GM12878 (cell line): ENCODE data around the gene PIP4K2B. TPM values are rescaled to one million over a fixed set of nuclear protein-coding genes. Genes with fewer than 3 reads are reported as not detected.

ENCODE experiments used
- ATAC-seq: fragments of 200-7000 bp; cut with Tn5 transposase; 3 replicates; pipeline ENCODE4 v1.9.1; 2020; ENCODE audit warnings: mild to moderate bottlenecking, moderate library complexity
- BruUV-seq: library from RNA; stranded (reverse); fragments of 400-500 nt; replicated peaks from 2 replicates; lab custom pipeline; 2021; lab: Mats Ljungman, UMichigan
- CTCF ChIA-PET: fragments of 300-600 bp; sonication (Branson Sonifier 250); formaldehyde crosslinking; extraction: SDS; loops from one replicate; lab custom pipeline; 2021; ENCODE audit warnings: inconsistent platforms; lab: Yijun Ruan, JAX
- POLR2A ChIA-PET: fragments of 350-600 bp; formaldehyde crosslinking; extraction: SDS; loops from one replicate; lab custom pipeline; 2021; ENCODE audit warnings: inconsistent platforms; lab: Charles Lee
- RAD21 ChIA-PET: fragments of 300-600 bp; sonication (Branson Sonifier 250); formaldehyde crosslinking; loops from one replicate; lab custom pipeline; 2023; ENCODE audit warnings: antibody characterized with exemption; ENCODE audit not compliant: unreplicated experiment; lab: Charles Lee
- SMC1A ChIA-PET: fragments of 300-600 bp; sonication (Branson Sonifier 250); formaldehyde crosslinking; loops from one replicate; lab custom pipeline; 2023; ENCODE audit not compliant: unreplicated experiment, uncharacterized antibody; lab: Charles Lee
- DNase-seq: peaks from one replicate; pipeline ENCODE4 v3.0.0-alpha.2; 2011; ENCODE audit warnings: low read depth, low spot score
- FAIRE-seq: peaks from 3 replicates; lab custom pipeline; 2011; peaks lifted over from hg19 to GRCh38; lab: Jason Lieb, UNC
- H2AFZ ChIP-seq: 2 replicates; pipeline ENCODE4 v1.6.0; 2011; ENCODE audit warnings: low read depth, low read length, control low read depth; ENCODE audit not compliant: control insufficient read depth
- H3K27ac ChIP-seq: 2 replicates; pipeline ENCODE4 v1.5.1; 2011; ENCODE audit warnings: control low read depth; ENCODE audit not compliant: control insufficient read depth, insufficient read depth
- H3K27me3 ChIP-seq, 2 experiments: replicated peaks in 1 of 2; 2 replicates each; pipeline versions ENCODE4 v1.6.0 to v1.6.1; 2011; ENCODE audit warnings: low read length in 1 of 2; ENCODE audit not compliant: control insufficient read depth in 2 of 2, insufficient read depth in 2 of 2
- H3K36me3 ChIP-seq, 2 experiments: 2 replicates each; pipeline ENCODE4 v1.5.1; 2011; ENCODE audit warnings: low read length in 1 of 2; ENCODE audit not compliant: control insufficient read depth in 2 of 2, insufficient read depth in 2 of 2
- H3K4me1 ChIP-seq: 2 replicates; pipeline ENCODE4 v1.6.1; 2011; ENCODE audit warnings: mild to moderate bottlenecking, low read length, moderate library complexity, mixed read lengths; ENCODE audit not compliant: control insufficient read depth, insufficient read depth
- H3K4me2 ChIP-seq: 2 replicates; pipeline ENCODE4 v1.6.0; 2011; ENCODE audit warnings: control low read depth; ENCODE audit not compliant: control insufficient read depth, insufficient read depth
- H3K4me3 ChIP-seq: fragments of 200-600 bp; sonication (generic); 2 replicates; pipeline ENCODE4 v1.5.1; 2016
- H3K79me2 ChIP-seq: 2 replicates; pipeline ENCODE4 v1.6.0; 2011; ENCODE audit warnings: low read length; ENCODE audit not compliant: control insufficient read depth, insufficient read depth
- H3K9ac ChIP-seq: 2 replicates; pipeline ENCODE4 v1.8.0; 2011; ENCODE audit warnings: low read length, control low read depth, mixed read lengths; ENCODE audit not compliant: control insufficient read depth, insufficient read depth
- H3K9me3 ChIP-seq: replicated peaks from 3 replicates; pipeline ENCODE4 v1.5.1; 2011; ENCODE audit warnings: mild to moderate bottlenecking, low read length; ENCODE audit not compliant: control insufficient read depth, insufficient read depth
- H4K20me1 ChIP-seq: 2 replicates; pipeline ENCODE4 v1.6.0; 2011; ENCODE audit not compliant: control insufficient read depth, insufficient read depth
- CHD1 ChIP-seq: IDR thresholded peaks from 2 replicates; pipeline ENCODE4 v1.6.1; 2012; ENCODE audit warnings: low read depth, low read length, improper control_type of control experiment
- ELK1 ChIP-seq: IDR thresholded peaks from 2 replicates; pipeline ENCODE4 v1.6.1; 2012; ENCODE audit warnings: low read depth, low read length, improper control_type of control experiment
- EP300 ChIP-seq, 2 experiments: fragments of 150-350 bp in 1 of 2; IDR thresholded peaks; 2 replicates each; pipeline ENCODE4 v1.6.1; 2011 to 2012; ENCODE audit warnings: low read depth in 2 of 2, low read length in 2 of 2, borderline replicate concordance in 1 of 2, improper control_type of control experiment in 1 of 2, inconsistent platforms in 1 of 2; ENCODE audit not compliant: control insufficient read depth in 1 of 2
- KLF5 ChIP-seq: fragments of 450-650 bp; IDR thresholded peaks from 2 replicates; pipeline ENCODE4 v1.6.1; 2014; ENCODE audit warnings: mild to moderate bottlenecking; ENCODE audit not compliant: partially characterized antibody
- SUZ12 ChIP-seq: fragments of 200-600 bp; sonication (generic); IDR thresholded peaks from one replicate; pipeline ENCODE4 v1.6.1; 2018; ENCODE audit warnings: antibody characterized with exemption, mild to moderate bottlenecking; ENCODE audit not compliant: unreplicated experiment
- TCF3 ChIP-seq: IDR thresholded peaks from 2 replicates; pipeline ENCODE4 v1.6.1; 2012; ENCODE audit warnings: low read depth, mild to moderate bottlenecking, low read length, borderline replicate concordance; ENCODE audit not compliant: insufficient read depth
- WGBS: methylation state at CpG from one replicate; pipeline ENCODE4 v1.1.6; 2016; ENCODE audit warnings: low lambda C conversion rate; ENCODE audit not compliant: insufficient replicate concordance, insufficient coverage; ENCODE audit errors: missing lambda C conversion rate; 5-methylcytosine and 5-hydroxymethylcytosine counted together
- in situ Hi-C: fragments of 300-500 bp; cut with MboI; formaldehyde crosslinking; loops from 9 replicates; pipeline ENCODE4 v1.14.3; 2018; ENCODE audit warnings: mixed read lengths
- intact Hi-C: fragments of 100-400 bp; cut with micrococcal nuclease; formaldehyde crosslinking; loops from one replicate; pipeline ENCODE4 v1.14.2; 2022; ENCODE audit not compliant: unreplicated experiment
- polyA plus RNA-seq, 11 experiments: library from polyadenylated mRNA; depleted of rRNA in 4 of 11; unstranded in 6 of 11; stranded (reverse) in 5 of 11; fragments of >200 nt; fragmentation: Nextera tagmentation in 4 of 11; fragmentation: Illumina TruSeq in 1 of 11; extraction: Ambion mirVana in 4 of 11; extraction: Trizol in 1 of 11; gene quantifications; 1 replicate in 1 of 11; 2 replicates in 10 of 11; pipeline versions ENCODE4 v1.2.1 to v1.2.3, GENCODE V29; 2011 to 2016; ENCODE audit warnings: inconsistent platforms in 2 of 11, missing spikeins in 2 of 11, low read depth in 1 of 11
- total RNA-seq, 4 experiments: library from RNA; depleted of rRNA in 3 of 4; stranded (reverse); fragments of >200 nt in 3 of 4; fragmentation: Illumina TruSeq in 1 of 4; extraction: Trizol in 1 of 4; gene quantifications; 2 replicates each; pipeline versions ENCODE4 v1.2.1 to v1.2.3, GENCODE V29; 2013 to 2021

The PIP4K2B gene
- total and polyA plus RNA-seq, 10 of the 15 experiments (the other 5 are each of a cell fraction or from before 2014, with no cell fraction given), result 3.8 to 30.3 (median 18.2) TPM

- TF ChIP-seq ELK1, result no peak
- TF ChIP-seq EP300 (IDR thresholded peaks at IDR 0.05; ENCODE audit: borderline replicate concordance in 1 of 2, control insufficient read depth in 1 of 2, low read depth in 2 of 2, low read length in 2 of 2), result no peak
- TF ChIP-seq TCF3, result no peak
Observed at GRCh38 chr17:38749223-38750043, 49.9 kb downstream of the PIP4K2B start (continued).

GRCh38 chr17:38748892-38749222, 50.5 kb downstream of the PIP4K2B start:
- RAD21 ChIA-PET, result no interaction called here
- H4K20me1 ChIP-seq, result no peaks in the 10 kb centered on the region
- no TSS peak for BruUV-seq
- TF ChIP-seq KLF5 (no peak), CHD1 (0 out of 2 replicates have a peak, but pooled peaks have one; percentile 34), SUZ12 (peak; percentile 81)
- TF ChIP-seq, all 136 proteins: peak for 2
- no peaks in the 10 kb centered on the region; a peak in 1 of 4 replicates for H3K27me3 ChIP-seq
- H3K4me3 ChIP-seq, result peak overlapping the region; percentile 70
- SMC1A ChIA-PET, result interaction anchor here (1.0 to 2.6 kb wide), 3 partner anchors 72 to 82 kb away, joined by 3 to 9 read pairs (median 3); no protein-coding TSS in a partner anchor
- peak overlapping the region; percentile 96 for H3K4me2 ChIP-seq
- WGBS, result 2% methylated on average over 27 of the region's 32 CpGs
- peaks cover 30% of the 10 kb centered on the region for H3K4me1 ChIP-seq
- DNase-seq (no peak), FAIRE-seq (no peak), ATAC-seq (no peak)
- H2AFZ ChIP-seq, result peak overlapping the region; percentile 37; the same call in 1 of the 2 replicates
- intact Hi-C loops, result no loop called here
- in situ Hi-C loops, result no loop called here
- peak overlapping the region; percentile 51 for H3K27ac ChIP-seq
- H3K9me3 ChIP-seq, result no peaks in the 10 kb centered on the region
- peaks cover 44% of the 10 kb centered on the region for H3K79me2 ChIP-seq
- peak overlapping the region; percentile 61; the same call in 1 of the 2 replicates for H3K9ac ChIP-seq
- no peaks in the 10 kb centered on the region for H3K36me3 ChIP-seq
- CTCF ChIA-PET, result interaction anchor here (1.1 kb wide), 1 partner anchor 121 kb away, joined by 4 read pairs; the partner anchor contains the start of gene LASP1
- POLR2A ChIA-PET, result interaction anchor here (0.6 kb wide), 1 partner anchor 1187 kb away, joined by 5 read pairs; no protein-coding TSS in a partner anchor
